GM20431 (cell line): ENCODE results near the gene PPP1R1C.
"Not testable (repeated sequence)": the region's sequence is repeated elsewhere in the genome, so short reads cannot be mapped to it uniquely, and the experiment has no call there.

Source experiments
- in situ Hi-C: fragments of 300-500 bp; cut with MseI, MboI; formaldehyde crosslinking; loops from one replicate; pipeline ENCODE4 v1.15.0; 2020; ENCODE audit warnings: low sequenced_read_pairs; ENCODE audit not compliant: unreplicated experiment

The PPP1R1C gene

DNA sequence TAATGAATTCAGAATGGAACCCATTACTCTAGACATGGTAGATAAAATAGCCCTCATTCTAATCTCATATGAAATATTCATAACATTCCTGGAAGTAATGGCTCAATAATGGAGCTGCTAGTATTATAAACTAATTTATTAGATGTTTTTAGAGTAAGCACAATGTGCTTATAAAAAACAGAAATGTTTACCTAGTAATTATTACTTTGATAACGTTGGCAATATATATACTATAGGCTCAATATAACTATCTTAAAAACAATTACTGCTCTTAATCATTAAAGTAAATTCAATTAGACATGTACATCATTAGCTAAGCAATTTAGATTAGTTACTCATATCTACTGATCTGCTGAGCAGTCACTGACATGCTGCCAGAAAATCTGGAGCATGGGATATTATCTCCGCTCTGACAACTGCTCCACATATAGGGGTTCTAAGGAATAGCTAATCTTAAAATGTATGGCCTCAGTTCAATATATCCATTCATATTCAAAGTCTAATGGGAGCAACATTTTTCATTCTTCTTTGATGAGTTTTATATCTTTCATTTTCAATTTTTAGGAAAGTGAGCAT lies 19.4 kb downstream of the PPP1R1C start:
- in situ Hi-C loops = no loop called here

DNA sequence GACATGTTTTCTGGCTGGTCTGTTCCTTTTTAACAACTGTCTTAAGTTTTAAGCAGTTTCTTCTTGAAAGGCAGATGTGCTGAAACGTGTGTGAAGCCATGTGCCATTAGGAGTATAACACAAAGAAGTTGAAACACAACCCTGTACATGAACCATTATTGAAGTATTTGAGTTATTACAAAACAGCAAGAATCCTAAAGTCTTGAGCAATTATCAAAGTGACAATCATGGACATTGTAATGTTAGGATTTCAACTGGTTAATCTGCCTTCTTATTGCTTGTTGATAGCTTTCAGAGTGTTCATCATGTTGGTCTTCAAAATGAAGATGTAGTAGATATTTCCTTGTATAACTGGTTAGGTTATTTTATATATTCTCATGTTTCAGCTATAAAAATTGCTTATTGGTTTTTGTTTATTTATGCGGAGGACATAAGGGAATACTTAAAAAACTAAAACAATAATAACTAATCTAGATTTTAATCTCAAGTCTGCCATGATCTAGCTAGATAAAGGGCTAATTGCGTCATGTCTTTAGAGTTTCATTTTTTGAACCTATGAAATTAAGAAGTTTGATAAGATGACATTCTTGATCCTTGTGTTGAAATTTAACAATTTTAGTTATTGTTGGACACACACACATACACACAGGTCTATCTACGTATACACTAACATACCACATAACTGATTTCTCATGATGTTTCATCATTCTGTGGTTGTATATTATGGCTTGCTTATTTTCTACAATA lies 21.1 kb downstream of the PPP1R1C start:
- in situ Hi-C loops = no loop called here

DNA sequence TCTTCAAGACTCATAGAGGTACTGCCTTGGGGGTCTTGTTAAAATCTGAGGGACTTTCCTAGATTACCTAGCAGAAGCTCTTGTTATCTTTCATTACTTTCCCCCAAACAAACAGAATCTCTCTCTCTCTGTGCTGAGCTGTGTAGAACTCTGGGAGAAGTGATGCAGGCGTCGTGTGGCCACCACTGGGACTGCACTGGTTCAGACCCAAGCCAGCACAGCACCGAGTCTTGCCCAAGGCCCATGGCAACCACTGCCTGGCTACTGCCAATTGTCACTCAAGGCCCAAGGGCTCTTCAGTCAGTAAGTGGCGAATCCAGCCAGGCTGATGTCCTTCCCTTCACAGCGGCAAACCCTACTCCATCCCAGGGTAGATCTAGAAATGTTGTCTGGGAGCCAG lies 28.6 kb downstream of the PPP1R1C start:
- in situ Hi-C loops = no loop called here

DNA sequence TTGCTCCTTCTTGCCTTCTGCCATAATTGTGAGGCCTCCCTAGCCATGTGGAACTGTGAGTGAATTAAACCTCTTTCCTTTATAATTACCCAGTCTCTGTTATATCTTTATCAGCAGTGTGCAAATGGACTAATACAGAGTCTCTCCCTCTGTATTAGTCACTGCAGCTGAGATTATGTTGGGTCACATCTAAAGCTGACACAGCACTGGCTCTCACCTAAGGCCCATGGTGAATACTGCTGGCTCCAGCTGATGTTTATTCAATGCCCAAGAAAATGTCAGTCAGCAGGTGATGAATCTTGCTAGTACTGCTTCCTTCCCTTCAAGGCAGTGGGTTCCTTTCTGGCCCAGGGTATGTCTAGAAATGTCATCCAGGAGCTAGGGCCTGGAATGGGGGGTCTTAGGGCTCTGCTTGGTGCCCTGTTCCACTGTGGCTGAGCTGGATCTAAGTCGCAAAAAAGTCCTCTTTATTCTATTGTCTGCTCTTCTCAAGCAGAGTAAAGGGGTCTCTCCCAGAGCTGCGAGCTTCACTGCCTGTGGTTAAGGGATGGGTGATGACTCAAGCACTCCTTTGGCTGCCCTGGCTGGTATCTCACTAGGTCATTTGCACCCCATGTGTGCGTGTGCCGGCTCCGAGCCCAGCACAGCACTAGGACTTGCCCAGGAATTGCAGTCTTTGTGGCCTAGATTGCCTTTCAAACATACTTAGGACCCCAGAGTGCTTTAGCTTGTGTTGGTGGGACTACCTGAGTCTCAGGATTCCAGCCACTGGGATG lies 29.9 kb downstream of the PPP1R1C start:
- in situ Hi-C loops = no loop called here

DNA sequence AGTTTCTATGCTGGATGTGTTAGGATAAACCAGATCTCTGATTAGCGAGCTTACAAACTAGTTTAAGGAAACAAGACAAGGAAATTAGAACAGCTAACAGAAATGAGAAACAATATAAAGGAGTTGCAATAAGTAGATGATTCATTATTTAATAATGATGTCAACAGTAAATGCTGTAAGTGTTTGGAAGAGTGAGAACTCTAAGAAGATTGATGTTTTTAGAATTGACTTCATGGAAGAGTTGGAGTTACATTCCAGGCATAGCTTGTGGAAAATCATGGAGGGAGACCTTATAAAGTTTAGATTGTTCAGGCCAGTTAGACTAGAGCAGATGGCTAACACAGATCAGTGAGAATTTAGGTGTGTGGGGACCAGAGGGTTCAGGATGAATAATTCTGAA lies 32.6 kb downstream of the PPP1R1C start:
- in situ Hi-C loops = no loop called here

DNA sequence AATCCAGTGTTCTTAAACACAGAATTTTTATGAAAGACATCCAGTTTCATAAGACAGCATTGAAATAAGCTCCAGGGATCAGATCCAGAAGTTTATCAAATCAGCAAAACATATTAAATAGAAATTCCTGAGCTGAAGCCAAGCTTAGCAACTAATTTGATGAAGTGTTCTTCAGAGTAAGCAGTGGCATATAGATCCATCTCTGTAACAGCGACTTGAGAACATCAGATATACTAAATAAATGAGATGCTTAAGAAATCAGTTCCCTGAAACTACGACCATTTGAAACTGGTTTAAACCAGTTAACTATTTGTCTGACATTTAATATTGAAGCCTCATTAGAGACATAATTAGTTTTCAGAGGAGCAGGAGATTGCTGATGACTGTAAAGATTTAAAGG lies 34.1 kb downstream of the PPP1R1C start:
- in situ Hi-C loops = no loop called here

DNA sequence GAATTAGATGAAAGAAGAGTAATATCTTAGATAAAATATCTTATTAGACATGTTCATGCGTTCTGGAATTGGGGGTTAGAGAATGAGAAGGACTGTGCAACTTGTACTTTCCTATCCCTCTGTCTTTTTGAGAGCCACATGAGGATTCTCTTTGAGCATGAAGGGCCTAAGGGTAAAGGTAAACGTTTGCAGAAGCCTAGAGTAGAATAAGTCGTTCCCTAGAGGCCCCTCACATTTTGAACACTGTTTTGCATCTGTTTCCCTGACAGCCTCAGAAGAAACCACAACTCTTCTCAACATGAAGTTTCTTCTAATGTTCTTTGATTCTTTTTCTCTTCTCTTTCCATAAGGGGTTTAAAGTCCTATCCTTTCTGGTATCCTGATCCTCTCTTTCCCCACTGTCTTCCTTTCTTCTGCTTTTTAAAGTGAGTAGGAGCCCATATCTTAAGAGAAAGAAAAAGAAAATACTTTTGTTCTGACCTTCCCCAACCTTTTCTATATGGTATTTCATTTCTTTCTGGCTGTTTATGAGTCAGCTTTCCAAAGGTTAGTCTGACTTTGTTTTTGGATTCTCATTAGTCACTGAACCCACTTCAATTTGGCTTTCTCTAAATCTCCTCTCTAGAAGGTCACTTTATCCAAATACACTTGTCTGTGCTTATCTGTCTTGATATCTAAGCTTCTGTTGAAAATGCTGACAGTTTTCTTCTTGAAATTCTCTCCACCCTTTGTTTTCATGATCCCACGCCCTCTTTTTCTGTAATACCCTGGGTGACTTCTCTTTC lies 34.8 kb downstream of the PPP1R1C start:
- in situ Hi-C loops = no loop called here

DNA sequence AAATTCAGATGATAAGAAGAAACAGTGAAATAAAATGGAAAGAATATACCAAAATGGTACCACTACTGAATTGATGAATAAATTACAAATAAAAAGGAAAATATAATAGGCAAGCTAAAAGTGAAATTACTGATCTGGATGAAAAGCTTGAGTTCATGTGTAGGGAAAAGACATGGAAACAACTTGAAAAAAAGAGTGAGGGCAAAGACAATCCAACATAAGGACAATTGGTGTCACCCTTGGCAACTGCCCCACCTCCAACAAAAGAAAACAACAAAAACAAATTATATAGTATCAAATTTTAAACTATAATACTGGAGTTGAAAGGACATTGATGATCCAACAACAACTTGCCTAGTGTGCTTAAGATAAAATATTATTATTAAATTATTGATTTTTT lies 37.6 kb downstream of the PPP1R1C start:
- in situ Hi-C loops = no loop called here

DNA sequence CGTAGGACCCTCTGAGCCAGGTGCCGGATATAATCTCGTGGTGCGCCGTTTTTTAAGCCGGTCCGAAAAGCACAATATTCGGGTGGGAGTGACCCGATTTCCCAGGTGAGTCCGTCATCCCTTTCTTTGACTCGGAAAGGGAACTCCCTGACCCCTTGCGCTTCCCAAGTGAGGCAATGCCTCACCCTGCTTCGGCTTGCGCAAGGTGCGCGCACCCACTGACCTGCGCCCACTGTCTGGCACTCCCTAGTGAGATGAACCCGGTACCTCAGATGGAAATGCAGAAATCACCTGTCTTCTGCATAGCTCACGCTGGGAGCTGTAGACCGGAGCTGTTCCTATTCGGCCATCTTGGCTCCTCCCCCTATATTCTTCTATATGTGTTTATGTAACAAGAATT lies 45.2 kb downstream of the PPP1R1C start:
- in situ Hi-C loops = not testable (repeated sequence)

DNA sequence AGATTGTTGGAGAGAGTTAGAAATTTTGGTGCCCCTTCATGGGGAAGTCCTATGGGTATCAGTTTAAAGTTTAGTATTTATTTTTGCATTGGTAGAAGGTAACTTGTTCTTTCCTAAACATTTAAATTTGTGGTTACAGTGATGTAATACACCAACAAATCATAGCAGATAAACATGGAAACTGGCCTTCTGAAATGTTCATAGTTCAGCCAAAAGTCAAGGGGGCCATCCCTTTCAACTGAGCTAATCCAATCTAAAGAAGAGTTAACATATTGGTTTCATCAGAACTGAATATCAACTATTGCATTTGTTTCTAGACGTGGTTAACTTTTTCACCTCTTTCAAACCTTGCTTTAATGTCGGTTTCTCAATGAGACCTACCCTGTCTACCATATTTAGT lies 46.3 kb downstream of the PPP1R1C start:
- in situ Hi-C loops = no loop called here

DNA sequence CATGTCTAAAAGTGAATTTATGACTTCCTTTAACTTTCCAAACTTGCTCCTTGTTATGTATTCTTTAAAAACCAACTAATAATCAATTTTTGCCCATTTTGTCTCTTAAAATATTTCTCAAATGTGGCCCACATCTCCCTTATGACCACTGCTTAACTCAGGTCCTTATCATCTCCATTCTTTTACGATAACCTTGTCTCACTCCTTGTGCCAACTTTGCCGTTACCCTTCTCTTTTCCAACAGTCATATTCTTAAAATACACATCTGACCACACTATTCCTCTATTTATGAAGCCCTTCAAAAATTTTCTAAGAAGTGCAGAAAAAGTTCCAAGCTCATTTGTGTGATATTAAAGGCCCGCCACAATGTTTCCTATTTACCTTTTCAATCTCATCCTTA lies 47.8 kb downstream of the PPP1R1C start:
- in situ Hi-C loops = no loop called here

DNA sequence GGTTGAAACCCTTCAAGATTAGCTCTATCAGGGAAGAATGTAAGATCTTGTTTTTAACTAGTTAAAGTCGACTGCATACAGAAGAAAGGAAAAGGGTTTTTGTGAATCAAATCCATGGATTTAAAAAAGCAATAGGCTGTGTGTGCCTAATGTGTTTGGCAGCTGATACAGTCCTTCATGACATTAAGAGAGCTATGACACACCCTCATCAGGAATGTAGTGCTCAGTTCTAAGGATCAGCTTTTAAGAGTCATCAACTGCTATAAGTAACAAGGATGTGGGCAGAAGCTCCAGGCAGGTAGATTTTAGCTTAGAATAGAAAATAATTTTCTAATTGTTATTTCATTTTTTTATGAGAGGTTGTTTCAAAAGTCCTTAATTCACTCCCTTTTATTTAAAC lies 52.9 kb downstream of the PPP1R1C start:
- in situ Hi-C loops = no loop called here

DNA sequence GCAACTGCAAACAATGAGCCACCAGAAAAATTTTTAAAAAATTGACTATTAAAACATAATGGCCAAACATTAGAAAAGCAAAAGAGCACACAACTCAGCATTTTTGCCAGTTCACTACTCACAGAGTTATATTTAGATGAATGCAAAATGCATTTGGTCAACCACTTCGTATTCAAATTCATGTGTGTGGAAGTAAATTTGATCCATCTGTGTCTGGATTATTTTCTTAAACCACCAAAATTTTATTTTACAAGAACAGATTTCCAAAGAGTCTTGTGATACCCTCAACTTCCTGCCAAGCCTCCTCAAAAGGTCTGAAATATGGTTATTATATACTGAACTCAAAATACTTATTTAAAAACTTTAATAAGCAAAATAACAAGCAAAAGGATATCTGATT lies 57.4 kb downstream of the PPP1R1C start:
- in situ Hi-C loops = no loop called here

DNA sequence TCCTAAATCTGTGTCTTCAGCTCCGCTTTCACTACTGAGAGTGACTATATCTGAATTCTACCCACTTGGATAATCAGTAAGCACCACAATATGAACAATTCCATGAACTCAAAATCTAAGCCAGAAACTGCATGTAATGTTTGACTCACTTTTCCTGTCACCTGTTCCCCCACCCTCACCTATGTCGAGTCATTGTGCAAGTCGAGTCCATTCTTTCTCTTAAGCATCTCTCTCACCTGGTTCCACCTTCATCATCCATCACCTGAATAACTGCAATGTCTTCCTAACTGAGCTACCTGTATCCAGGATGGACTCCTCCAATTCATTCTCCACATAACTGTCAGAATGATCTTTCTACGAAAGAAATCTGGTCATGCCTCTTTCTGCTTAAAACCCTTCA lies 58.2 kb downstream of the PPP1R1C start:
- in situ Hi-C loops = no loop called here

DNA sequence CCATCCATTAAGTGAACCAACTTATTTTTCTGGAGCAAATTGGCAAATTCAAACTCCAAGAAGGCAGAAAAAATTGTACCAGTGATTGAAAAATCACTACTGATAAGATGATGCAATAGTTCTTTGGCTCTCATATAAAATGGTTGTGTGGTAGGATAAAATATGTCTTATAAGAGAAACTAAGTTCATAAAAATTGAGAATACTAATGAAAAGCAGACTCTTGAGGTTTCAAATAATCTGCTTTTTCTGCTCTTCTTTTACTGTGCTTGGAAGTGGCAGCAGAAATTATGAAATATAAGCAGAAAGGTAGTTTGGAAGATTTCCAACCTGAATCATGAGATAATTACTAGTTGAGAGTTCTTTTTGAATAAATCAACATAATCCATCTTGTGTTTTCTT lies 61.9 kb downstream of the PPP1R1C start:
- in situ Hi-C loops = no loop called here

DNA sequence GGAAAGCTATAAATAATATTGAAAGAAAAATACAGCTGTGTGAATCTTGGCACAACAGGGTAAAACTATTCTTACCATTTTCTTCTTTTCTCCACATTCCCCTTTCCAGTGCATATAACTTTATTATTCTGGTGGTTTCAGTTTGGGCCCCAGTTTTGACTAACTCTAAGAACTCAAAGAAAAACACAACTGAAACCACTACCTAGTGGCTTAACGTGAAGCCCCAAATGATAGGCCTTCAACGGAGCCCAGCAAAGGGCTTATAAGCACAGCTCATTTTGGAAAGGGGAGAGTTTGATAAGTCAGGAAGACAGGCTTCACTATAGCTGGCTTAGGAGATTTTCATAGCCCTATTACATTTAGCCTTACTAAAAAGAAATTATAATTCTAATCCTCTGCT lies 62.4 kb downstream of the PPP1R1C start:
- in situ Hi-C loops = no loop called here

DNA sequence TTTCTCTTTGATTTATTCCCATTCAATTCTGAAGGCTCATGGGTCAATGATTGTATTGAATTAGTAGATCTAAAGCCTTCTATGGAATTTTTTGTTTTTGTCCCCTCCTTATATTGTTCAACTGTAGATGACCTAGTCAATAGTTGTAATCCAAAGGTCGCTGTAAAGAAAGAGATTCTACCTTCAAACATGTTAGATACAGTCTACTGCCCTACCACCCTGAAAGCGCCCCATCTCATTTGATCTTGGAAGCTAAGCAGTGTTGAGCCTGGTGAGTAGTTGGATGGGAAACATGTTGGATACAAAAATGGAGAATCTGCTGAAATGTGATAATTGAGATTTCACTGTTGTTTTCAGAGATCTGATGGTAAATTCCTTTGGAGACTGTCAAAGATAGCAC lies 63.0 kb downstream of the PPP1R1C start:
- in situ Hi-C loops = no loop called here

DNA sequence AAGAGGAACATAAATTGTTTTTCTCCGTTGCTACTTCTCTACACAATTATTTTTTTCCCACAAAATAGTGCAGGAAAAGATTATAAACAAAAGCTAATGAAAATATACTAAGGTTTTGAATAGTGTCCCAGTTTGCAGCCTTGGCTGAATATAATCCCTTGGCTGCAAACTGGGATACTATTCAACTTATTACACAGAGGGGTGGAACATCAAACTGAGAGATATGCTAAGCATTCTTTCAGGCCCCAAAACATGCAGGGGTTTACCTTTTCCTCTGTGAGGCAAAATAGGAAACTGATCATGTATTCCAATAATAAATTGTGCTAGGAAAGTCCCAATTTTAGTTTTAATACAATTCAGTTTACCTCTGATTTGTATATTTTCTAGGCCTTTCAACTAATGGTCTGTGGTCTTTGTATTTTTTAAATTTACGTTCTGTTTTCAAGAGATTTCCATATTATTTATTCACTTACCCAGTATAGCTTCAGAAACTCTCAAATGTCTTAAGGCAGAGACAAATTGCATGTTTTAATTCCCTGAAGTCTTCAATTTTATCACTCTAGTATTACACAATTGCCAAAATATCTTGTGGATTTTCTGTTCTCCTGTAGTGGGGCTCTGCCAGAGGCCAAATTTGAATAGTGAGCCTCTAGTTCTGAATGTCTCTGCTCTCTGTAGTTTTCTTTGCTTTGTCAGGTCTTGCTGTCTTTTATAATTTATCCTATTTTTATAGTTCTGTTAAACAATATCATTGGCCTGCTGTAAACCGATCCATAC lies 63.9 kb downstream of the PPP1R1C start:
- in situ Hi-C loops = loop anchor here (25.0 kb wide), 1 partner anchor 312 kb away; no protein-coding TSS in a partner anchor

DNA sequence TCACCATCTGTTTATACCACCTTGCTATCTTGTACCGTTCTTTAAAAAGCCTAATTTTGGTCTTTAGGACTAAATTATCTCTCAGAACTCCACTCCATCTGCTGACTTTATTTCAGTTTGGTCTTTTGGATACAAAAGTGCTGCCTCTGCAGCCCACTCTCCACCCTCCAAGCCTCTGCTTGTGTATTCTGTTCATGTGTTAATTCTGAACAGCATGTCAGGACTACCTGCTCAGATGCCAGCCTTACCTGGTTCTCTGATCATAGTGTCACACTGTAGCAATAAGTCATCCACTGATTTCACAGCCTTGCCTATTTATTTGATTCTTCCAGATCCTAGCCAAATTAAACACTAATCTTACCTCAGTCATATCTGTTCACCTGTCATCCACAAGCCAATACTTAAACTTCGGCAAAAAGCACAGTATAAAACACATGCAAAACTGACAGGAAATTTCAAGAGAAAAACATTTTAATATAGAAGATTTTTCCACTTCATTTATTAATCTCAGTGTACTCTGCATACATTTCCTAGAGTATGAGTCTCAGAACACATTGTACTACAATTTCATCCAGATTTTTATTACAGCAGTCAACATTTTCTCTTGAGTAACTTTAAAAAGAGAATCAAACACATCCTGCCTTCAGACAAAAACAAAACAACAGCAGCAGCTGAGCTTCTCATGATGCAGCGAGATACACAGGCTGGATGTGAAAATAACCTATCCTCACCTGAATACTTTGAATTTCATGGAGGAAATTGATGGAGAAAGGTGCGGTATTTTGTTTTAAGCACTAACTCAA lies 64.9 kb downstream of the PPP1R1C start:
- in situ Hi-C loops = loop anchor here (25.0 kb wide), 1 partner anchor 313 kb away; no protein-coding TSS in a partner anchor
